CD1c-positive myeloid dendritic cell (primary cell): ENCODE data around the gene TYROBP.
A peak's percentile ranks its signal among the peaks of the same experiment; 100 is the strongest.

ENCODE experiments used
- DNase-seq: peaks from one replicate; pipeline ENCODE4 v3.0.0-alpha.2; 2016; ENCODE audit errors: extremely low spot score

The TYROBP gene

GRCh38 chr19:35871611-35872010 is 36.5 kb downstream of the TYROBP start:
- DNase-seq: no peak

- no peak for DNase-seq
Observed at GRCh38 chr19:35870798-35871197, 37.3 kb downstream of the TYROBP start.

GRCh38 chr19:35870124-35870736 is 37.9 kb downstream of the TYROBP start:
- peak; percentile 61 for DNase-seq

GRCh38 chr19:35869327-35870123 is 38.6 kb downstream of the TYROBP start:
- DNase-seq: peak; percentile 79

GRCh38 chr19:35868823-35869326 is 39.2 kb downstream of the TYROBP start:
- DNase-seq: no peak

- DNase-seq: peak; percentile 74
Observed at GRCh38 chr19:35868172-35868822, 39.8 kb downstream of the TYROBP start, which contains the start of gene APLP1. TSS of gene APLP1 (plus strand) at chr19:35868574. CDS start at chr19:35868637, 63 bp downstream.

GRCh38 chr19:35863018-35863417 is 45.1 kb downstream of the TYROBP start:
- DNase-seq: no peak

- DNase-seq: no peak
Observed at GRCh38 chr19:35862528-35862927, 45.6 kb downstream of the TYROBP start.

- DNase-seq: no peak
Observed at GRCh38 chr19:35861640-35862160, 46.4 kb downstream of the TYROBP start.

GRCh38 chr19:35860818-35861639 is 47.1 kb downstream of the TYROBP start:
- DNase-seq: no peak

GRCh38 chr19:35860436-35860817 is 47.7 kb downstream of the TYROBP start:
- DNase-seq: no peak

GRCh38 chr19:35859414-35859813 is 48.7 kb downstream of the TYROBP start:
- DNase-seq: no peak

- no peak for DNase-seq
Observed at GRCh38 chr19:35858311-35858710, 49.8 kb downstream of the TYROBP start.

- DNase-seq: no peak
Observed at GRCh38 chr19:35856546-35857149, 51.4 kb downstream of the TYROBP start, which contains the start of gene KIRREL2. TSS of gene KIRREL2 (plus strand) at chr19:35856911. CDS start at chr19:35857120, 209 bp downstream.
